Measurements from ENCODE around the gene SSR1. TPM values are rescaled to one million over a fixed set of nuclear protein-coding genes. Genes with fewer than 3 reads are reported as not detected.
"Not testable (repeated sequence)": the region's sequence is repeated elsewhere in the genome, so short reads cannot be mapped to it uniquely, and the experiment has no call there.

SSR1 gene
- total RNA-seq, 1 donor from 2014 or later: 96.6 TPM

DNA sequence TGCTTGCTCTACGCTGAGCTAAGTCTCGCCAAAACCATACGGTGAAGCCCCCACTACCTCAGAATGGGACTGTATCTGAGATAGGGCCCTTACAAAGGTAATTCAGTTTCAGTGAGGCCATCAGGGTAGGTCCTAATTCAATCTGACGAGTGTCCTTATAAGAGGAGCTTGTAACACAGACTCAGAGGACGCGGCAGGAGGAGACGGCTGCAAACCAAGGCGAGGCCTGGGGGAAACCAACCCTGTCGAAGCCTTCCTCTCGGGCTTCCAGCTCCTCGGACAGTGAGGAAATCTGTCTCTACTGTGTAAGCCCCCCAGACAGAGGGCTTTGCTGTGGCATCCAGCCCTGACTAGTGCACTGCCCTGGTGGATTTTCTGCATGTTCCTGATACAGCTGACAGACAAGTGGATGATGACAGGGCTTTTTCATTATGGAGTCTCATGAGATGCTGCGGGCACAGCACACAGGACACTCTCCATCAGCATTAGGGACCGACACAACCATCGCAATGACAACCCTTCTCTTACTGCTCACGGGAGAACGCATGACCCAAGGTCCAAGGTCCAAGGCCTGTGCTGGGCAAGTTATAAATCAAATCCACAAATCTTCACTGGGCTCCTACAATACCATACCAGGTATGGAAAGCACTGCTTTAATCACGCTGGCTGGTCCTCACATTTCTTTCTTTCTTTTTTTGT lies 48.2 kb downstream of the SSR1 start:
- Histone ChIP-seq H3K27me3 (no peaks in the 10 kb centered on the region), H3K36me3 (no peaks in the 10 kb centered on the region), H2AFZ (replicated peaks) (no peak overlapping the region), H3K9ac (no peak overlapping the region), H4K20me1 (ENCODE audit: low read depth) (no peaks in the 10 kb centered on the region), H3K9me3 (ENCODE audit: low read depth) (no peaks in the 10 kb centered on the region), H3K4me1 (peaks cover 6% of the 10 kb centered on the region), H3K27ac (no peak overlapping the region), H3K4me2 (no peak overlapping the region), H3K79me2 (ENCODE audit: low read depth) (no peaks in the 10 kb centered on the region), H3F3A (ENCODE audit: low read depth) (peaks cover 18% of the 10 kb centered on the region), H3K4me3 (no peak overlapping the region)
- Mint-ChIP-seq H3K27ac (no peak overlapping the region), H3K36me3 (no peaks in the 10 kb centered on the region), H3K4me1 (peaks cover 22% of the 10 kb centered on the region), H3K4me3 (no peak overlapping the region), H3K27me3 (ENCODE audit: insufficient read depth, low read depth) (peaks cover 7% of the 10 kb centered on the region), H3K9me3 (peaks cover 2% of the 10 kb centered on the region)
- no peak for DNase-seq (ENCODE audit: low spot score)
- TF ChIP-seq CTCF (IDR thresholded peaks at IDR 0.05) (no peak), EZH2 (IDR thresholded peaks at IDR 0.05) (no peak), EZH2phosphoT487 (IDR thresholded peaks at IDR 0.05) (no peak)

- Mint-ChIP-seq H3K4me1 (peaks cover 29% of the 10 kb centered on the region), H3K4me3 (no peak overlapping the region), H3K27me3 (ENCODE audit: insufficient read depth, low read depth) (peaks cover 8% of the 10 kb centered on the region), H3K27ac (no peak overlapping the region), H3K9me3 (peaks cover 2% of the 10 kb centered on the region), H3K36me3 (no peaks in the 10 kb centered on the region)
- H3K4me1 ChIP-seq: peaks cover 6% of the 10 kb centered on the region
- no peak overlapping the region for H3K4me3 ChIP-seq
- H3K27me3 ChIP-seq: no peaks in the 10 kb centered on the region
- no peaks in the 10 kb centered on the region for H3K36me3 ChIP-seq
- no peak overlapping the region for H3K4me2 ChIP-seq
- peaks cover 18% of the 10 kb centered on the region for H3F3A ChIP-seq (ENCODE audit: low read depth)
- H2AFZ ChIP-seq (replicated peaks): no peak overlapping the region
- no peak for DNase-seq (ENCODE audit: low spot score)
- no peaks in the 10 kb centered on the region for H3K9me3 ChIP-seq (ENCODE audit: low read depth)
- no peaks in the 10 kb centered on the region for H3K79me2 ChIP-seq (ENCODE audit: low read depth)
- TF ChIP-seq CTCF (IDR thresholded peaks at IDR 0.05): no peak
- TF ChIP-seq EZH2 (IDR thresholded peaks at IDR 0.05): no peak
- TF ChIP-seq EZH2phosphoT487 (IDR thresholded peaks at IDR 0.05): no peak
- no peaks in the 10 kb centered on the region for H4K20me1 ChIP-seq (ENCODE audit: low read depth)
- no peak overlapping the region for H3K27ac ChIP-seq
- no peak overlapping the region for H3K9ac ChIP-seq
Measured at GRCh38 chr6:7264041-7264440, 49.0 kb downstream of the SSR1 start.

DNA sequence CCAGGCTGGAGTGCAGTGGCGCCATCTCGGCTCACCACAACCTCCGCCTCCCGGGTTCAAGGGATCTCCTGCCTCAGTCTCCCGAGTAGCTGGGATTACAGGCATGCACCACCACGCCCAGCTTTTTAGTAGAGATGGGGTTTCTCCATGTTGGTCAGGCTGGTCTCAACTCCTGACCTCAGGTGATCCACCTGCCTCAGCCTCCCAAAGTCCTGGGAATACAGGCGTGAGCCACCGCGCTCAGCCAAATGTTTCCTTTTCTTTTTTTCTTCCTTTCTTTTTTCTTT lies 49.5 kb downstream of the SSR1 start:
- H3K9me3 ChIP-seq (ENCODE audit: low read depth); H3K4me3 ChIP-seq; H3K27me3 ChIP-seq; H4K20me1 ChIP-seq (ENCODE audit: low read depth); H3K27ac ChIP-seq; H3K27ac Mint-ChIP-seq; H3K4me1 ChIP-seq; H3K4me2 ChIP-seq; H3K4me3 Mint-ChIP-seq; H3K36me3 Mint-ChIP-seq; H3K36me3 ChIP-seq; H3K9ac ChIP-seq; H2AFZ ChIP-seq (replicated peaks); DNase-seq (ENCODE audit: low spot score); H3K9me3 Mint-ChIP-seq; H3K79me2 ChIP-seq (ENCODE audit: low read depth); H3K27me3 Mint-ChIP-seq (ENCODE audit: insufficient read depth, low read depth): not testable (repeated sequence)
- H3K4me1 Mint-ChIP-seq: peaks cover 35% of the 10 kb centered on the region
- H3F3A ChIP-seq (ENCODE audit: low read depth): peaks cover 18% of the 10 kb centered on the region

DNA sequence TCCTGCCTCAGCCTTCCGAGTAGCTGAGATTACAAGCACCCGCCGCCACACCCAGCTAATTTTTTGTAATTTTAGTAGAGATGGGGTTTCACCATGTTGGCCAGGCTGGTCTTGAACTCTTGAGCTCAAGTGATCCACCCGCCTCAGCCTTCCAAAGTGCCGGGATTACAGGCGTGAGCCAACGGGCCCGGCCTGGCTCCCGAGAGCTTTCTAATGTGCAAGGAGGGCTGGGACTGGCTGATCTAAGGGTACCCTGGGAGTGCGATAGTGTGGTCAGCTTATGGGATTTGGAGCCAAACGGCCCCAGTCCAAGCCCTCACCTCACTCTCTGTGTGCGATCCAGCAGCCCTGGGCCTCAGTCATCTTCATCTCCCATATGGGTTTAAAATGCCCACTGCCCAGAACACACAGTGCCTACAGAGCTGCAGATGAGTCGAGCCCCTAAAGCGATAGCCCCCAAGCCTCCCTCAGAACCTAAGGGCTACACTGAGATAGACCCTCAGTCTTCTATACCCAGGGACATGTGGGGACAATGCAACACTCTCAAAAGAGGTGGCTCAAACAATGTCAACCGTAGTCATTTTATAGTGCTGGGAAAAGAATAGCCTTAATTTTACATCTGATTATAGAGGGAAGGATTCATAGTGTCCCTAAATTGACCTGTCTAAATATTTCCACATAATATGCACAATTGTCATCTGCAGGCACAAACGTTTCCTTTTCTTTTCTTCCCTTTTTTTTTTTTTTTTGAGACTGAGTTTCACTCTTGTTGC lies 50.1 kb downstream of the SSR1 start:
- no peaks in the 10 kb centered on the region for H3K36me3 ChIP-seq
- no peak for DNase-seq (ENCODE audit: low spot score)
- Mint-ChIP-seq H3K27ac (no peak overlapping the region), H3K27me3 (ENCODE audit: insufficient read depth, low read depth) (peaks cover 8% of the 10 kb centered on the region), H3K36me3 (no peaks in the 10 kb centered on the region), H3K4me1 (peaks cover 39% of the 10 kb centered on the region), H3K9me3 (peaks cover 5% of the 10 kb centered on the region), H3K4me3 (peak overlapping the region; percentile 89)
- H3K79me2 ChIP-seq (ENCODE audit: low read depth): no peaks in the 10 kb centered on the region
- H2AFZ ChIP-seq (replicated peaks): no peak overlapping the region
- H3K9ac ChIP-seq: no peak overlapping the region
- no peak overlapping the region for H3K27ac ChIP-seq
- H3K27me3 ChIP-seq: no peaks in the 10 kb centered on the region
- no peak overlapping the region for H3K4me3 ChIP-seq
- no peaks in the 10 kb centered on the region for H3K9me3 ChIP-seq (ENCODE audit: low read depth)
- H4K20me1 ChIP-seq (ENCODE audit: low read depth): no peaks in the 10 kb centered on the region
- H3F3A ChIP-seq (ENCODE audit: low read depth): peaks cover 18% of the 10 kb centered on the region
- no peak for TF ChIP-seq EZH2 (IDR thresholded peaks at IDR 0.05)
- no peak overlapping the region for H3K4me2 ChIP-seq
- H3K4me1 ChIP-seq: peaks cover 6% of the 10 kb centered on the region
